ENCODE results near the gene CHD1. TPM values are rescaled to one million over a fixed set of nuclear protein-coding genes. Genes with fewer than 3 reads are reported as not detected.

The CHD1 gene
- total and polyA plus RNA-seq, 2 of the 4 experiments (the other 2 are of a cell fraction) = 12.3 to 33.7 TPM

GRCh38 chr5:98965226-98965625, 36.4 kb upstream of the CHD1 start:
- TF ChIP-seq CHD1 (IDR thresholded peaks at IDR 0.05; ENCODE audit: low read depth, low read length) (no peak), MAZ (IDR thresholded peaks at IDR 0.05; ENCODE audit: borderline replicate concordance, low read depth, low read length) (no peak), CTCF (conservative IDR thresholded peaks at IDR 0.05; ENCODE audit: low read depth, low read length) (no peak), BHLHE40 (IDR thresholded peaks at IDR 0.05; ENCODE audit: low read depth, low read length) (no peak), MAFK (IDR thresholded peaks at IDR 0.05; ENCODE audit: low read depth, low read length) (no peak), MXI1 (IDR thresholded peaks at IDR 0.05; ENCODE audit: borderline replicate concordance, low read depth, low read length) (no peak), RFX5 (IDR thresholded peaks at IDR 0.05; ENCODE audit: low read depth, low read length) (no peak), USF2 (IDR thresholded peaks at IDR 0.05; ENCODE audit: low read depth, low read length) (no peak), RAD21 (IDR thresholded peaks at IDR 0.05; ENCODE audit: low read length) (no peak), FOS (IDR thresholded peaks at IDR 0.05; ENCODE audit: low read depth, low read length) (no peak), POLR2A (IDR thresholded peaks at IDR 0.05; ENCODE audit: low read depth, low read length) (no peak), NFE2L2 (IDR thresholded peaks at IDR 0.05; ENCODE audit: low read depth, low read length) (no peak), RCOR1 (IDR thresholded peaks at IDR 0.05; ENCODE audit: insufficient replicate concordance, low read length) (no peak), CEBPB (IDR thresholded peaks at IDR 0.05; ENCODE audit: low read depth, low read length) (no peak), SMC3 (IDR thresholded peaks at IDR 0.05; ENCODE audit: low read depth, low read length) (no peak), ELK1 (IDR thresholded peaks at IDR 0.05; ENCODE audit: borderline replicate concordance, low read depth, low read length) (no peak)
- Histone ChIP-seq H3K27me3 (ENCODE audit: control insufficient read depth, insufficient read depth, low read length) (no peaks in the 10 kb centered on the region), H3K14ac (replicated peaks; ENCODE audit: low read depth, low read length) (no peak overlapping the region), H2AK9ac (replicated peaks; ENCODE audit: low read depth, low read length, poor library complexity) (no peak overlapping the region), H3K36me3 (ENCODE audit: control insufficient read depth, insufficient read depth, low read length) (no peaks in the 10 kb centered on the region), H3K23ac (ENCODE audit: low read depth, low read length) (no peak overlapping the region), H3K56ac (ENCODE audit: extremely low read depth, insufficient read depth, low read length) (no peak overlapping the region), H2BK20ac (ENCODE audit: low read depth, low read length) (no peak overlapping the region), H3K9ac (ENCODE audit: low read depth, low read length) (no peak overlapping the region), H3K9me3 (ENCODE audit: control insufficient read depth, insufficient read depth, low read length) (no peaks in the 10 kb centered on the region), H4K5ac (ENCODE audit: low read depth, low read length) (no peak overlapping the region), H3K4me3 (ENCODE audit: insufficient read depth, low read depth, low read length) (no peak overlapping the region), H3K4me1 (ENCODE audit: control insufficient read depth, insufficient read depth, low read length) (peaks cover 1% of the 10 kb centered on the region; the same call in 1 of the 2 replicates), H2BK5ac (ENCODE audit: low read depth, low read length, poor library complexity, severe bottlenecking) (no peak overlapping the region), H3K4me2 (ENCODE audit: low read depth, low read length) (no peak overlapping the region), H2BK15ac (ENCODE audit: low read depth, low read length) (no peak overlapping the region), H2AK5ac (ENCODE audit: low read depth, low read length) (no peak overlapping the region), H3K18ac (ENCODE audit: low read depth, low read length) (no peak overlapping the region), H3K27ac (ENCODE audit: insufficient read depth, low read length) (no peak overlapping the region), H4K20me1 (ENCODE audit: insufficient read depth, low read length) (no peaks in the 10 kb centered on the region), H4K8ac (ENCODE audit: low read depth in 2 of 2, low read length in 2 of 2) (no peak overlapping the region), H4K91ac (ENCODE audit: insufficient read depth, low read depth, low read length) (no peak overlapping the region), H3K9me1 (ENCODE audit: insufficient read depth, low read length) (no peaks in the 10 kb centered on the region), H2BK120ac (ENCODE audit: low read depth, low read length) (no peak overlapping the region), H3K4ac (ENCODE audit: low read depth, low read length) (no peak overlapping the region), H3K79me1 (ENCODE audit: low read depth in 1 of 2, low read length in 2 of 2) (no peaks in the 10 kb centered on the region), H2AFZ (replicated peaks; ENCODE audit: low read length, poor library complexity) (no peak overlapping the region)
- no TSS peak for BruUV-seq (replicated peaks)
- CTCF ChIA-PET = no interaction called here
- in situ Hi-C loops (cut with MboI; ENCODE audit: low sequenced_read_pairs) (no loop called here), intact Hi-C loops (cut with micrococcal nuclease) (no loop called here), dilution Hi-C loops (cut with HindIII; ENCODE audit: low sequenced_read_pairs, unreplicated experiment) (no loop called here)
- WGBS, 2 experiments (ENCODE audit: extremely low coverage in 2 of 2, insufficient read length in 1 of 2) = no CpG with 5 or more reads among the region's 4 CpGs
- DNase-seq (no peak), ATAC-seq (ENCODE audit: low read depth) (no peak)
- POLR2A ChIA-PET (ENCODE audit: unreplicated experiment) = no interaction called here

Measured in IMR-90 (cell line).